ENCODE results near the gene TMEM240. TPM values are rescaled to one million over a fixed set of nuclear protein-coding genes. Genes with fewer than 3 reads are reported as not detected.
A peak's percentile ranks its signal among the peaks of the same experiment; 100 is the strongest.

Gene TMEM240
- total and polyA plus RNA-seq, 9 of the 15 experiments (the other 6 are each of a cell fraction or from before 2014, with no cell fraction given): 0.24 to 2.0 (median 0.69) TPM; not detected in 5

- peaks cover 0 to 12% of the 10 kb centered on the region in 2 experiments; a peak in 2 of 5 replicates for H3K27me3 ChIP-seq (ENCODE audit: control insufficient read depth in 2 of 2, insufficient read depth in 2 of 2, low read length in 2 of 2)
- CTCF ChIA-PET (ENCODE audit: low intra/inter-chr PET ratio): interaction anchor here (0.5 kb wide), 1 partner anchor 506 kb away, joined by 3 read pairs; no protein-coding TSS in a partner anchor
- no peaks in the 10 kb centered on the region for H3K9me1 ChIP-seq (ENCODE audit: control insufficient read depth, insufficient read depth, low read length)
- peak within 1 kb of the TSS; percentile 98 to 99 for H3K9ac ChIP-seq (ENCODE audit: insufficient read depth in 1 of 2, low read depth in 2 of 2, low read length in 2 of 2)
- H4K20me1 ChIP-seq (replicated peaks; ENCODE audit: control insufficient read depth, insufficient read depth, low read length): no peaks in the 10 kb centered on the region
- intact Hi-C loops (cut with micrococcal nuclease): loop anchor here (1.0 to 5.0 kb wide), 2 partner anchors 40 to 82 kb away; partner anchors contain the start of genes CDK11B and MIB2
- under 1% methylated on average over 80 of the region's 87 CpGs for WGBS (ENCODE audit: insufficient coverage, low coverage, missing lambda C conversion rate)
- H3K4me3 ChIP-seq: peak within 1 kb of the TSS; percentile 100
- ATAC-seq: peak; percentile 70
- DNase-seq (ENCODE audit: extremely low read depth in 1 of 4, low spot score in 3 of 4): peak; percentile 93 to 98 (median 94)
- POLR2A ChIA-PET: interaction anchor here (0.7 to 3.4 kb wide), 8 partner anchors 10 to 98 kb away, joined by 3 to 21 read pairs (median 4); partner anchors contain the start of gene MIB2
- TSS peak; percentile 95 for BruUV-seq (replicated peaks)
- peaks cover 55% of the 10 kb centered on the region for H3K79me2 ChIP-seq (ENCODE audit: control insufficient read depth, insufficient read depth, low read length)
- in situ Hi-C loops (cut with MboI): no loop called here
- H3K4me1 ChIP-seq (replicated peaks in 1 of 2; ENCODE audit: control insufficient read depth in 2 of 2, insufficient read depth in 2 of 2, low read length in 2 of 2): peaks cover 15 to 38% of the 10 kb centered on the region in 2 experiments; a peak in 4 of 5 replicates
- peak within 1 kb of the TSS; percentile 95 for H2AFZ ChIP-seq (ENCODE audit: low read depth, low read length)
- peak within 1 kb of the TSS; percentile 99 for H3K27ac ChIP-seq (ENCODE audit: extremely low read depth, low read depth, low read length)
- peak; percentile 78 for FAIRE-seq
- H3K9me3 ChIP-seq (replicated peaks; ENCODE audit: control insufficient read depth, insufficient read depth, low read depth, low read length): no peaks in the 10 kb centered on the region
- peak within 1 kb of the TSS; percentile 85 for H3K4me2 ChIP-seq (ENCODE audit: insufficient read depth, low read length)
- peaks cover 27% of the 10 kb centered on the region for H3K36me3 ChIP-seq (ENCODE audit: control insufficient read depth, insufficient read depth, low read length)
- TF ChIP-seq CC2D1A (IDR thresholded peaks at IDR 0.05) (0 out of 2 replicates have a peak, but pooled peaks have one; percentile 36), RFX1 (IDR thresholded peaks at IDR 0.05) (no peak), ZNF830 (CRISPR knock-in tag; IDR thresholded peaks at IDR 0.05) (peak; percentile 81; the same call in 1 of the 2 replicates), LCOR (CRISPR knock-in tag; IDR thresholded peaks at IDR 0.05) (peak; percentile 72; the same call in 1 of the 2 replicates), KDM5B (IDR thresholded peaks at IDR 0.05; ENCODE audit: insufficient replicate concordance, low read depth, low read length) (peak; percentile 84), E2F6 (IDR thresholded peaks at IDR 0.05; ENCODE audit: borderline replicate concordance in 1 of 2, extremely low read depth in 1 of 2, insufficient read depth in 1 of 2, insufficient read length in 1 of 2, low read depth in 1 of 2, low read length in 1 of 2, poor library complexity in 1 of 2, severe bottlenecking in 1 of 2) (peak in 1 of 2 experiments; percentile 40), MYC (IDR thresholded peaks at IDR 0.05; ENCODE audit: low read depth, low read length) (peak; percentile 86; the same call in 1 of the 2 replicates), MYC (CRISPR knock-in tag; IDR thresholded peaks at IDR 0.05; ENCODE audit: borderline replicate concordance, low read depth) (peak; percentile 69; the same call in 1 of the 2 replicates), C11orf30 (IDR thresholded peaks at IDR 0.05; ENCODE audit: low read depth) (peak; percentile 99), ZBTB17 (CRISPR knock-in tag; IDR thresholded peaks at IDR 0.05) (0 out of 2 replicates have a peak, but pooled peaks have one; percentile 39), ELF4 (CRISPR knock-in tag; IDR thresholded peaks at IDR 0.05) (0 out of 2 replicates have a peak, but pooled peaks have one; percentile 36), ETS1 (conservative IDR thresholded peaks at IDR 0.05; ENCODE audit: control insufficient read depth, low read depth, low read length) (no peak; the same call in none of the 2 replicates), CBFB (CRISPR knock-in tag; IDR thresholded peaks at IDR 0.05) (peak; percentile 83), ZBTB33 (CRISPR knock-in tag; IDR thresholded peaks at IDR 0.05) (0 out of 2 replicates have a peak, but pooled peaks have one; percentile 31), BRD4 (IDR thresholded peaks at IDR 0.05) (0 out of 2 replicates have a peak, but pooled peaks have one; percentile 6), POLR2AphosphoS5 (IDR thresholded peaks at IDR 0.05; ENCODE audit: control insufficient read depth, insufficient read depth, low read depth, low read length) (peak; percentile 91)
Measured at GRCh38 chr1:1574721-1575537, 34.5 kb upstream of the TMEM240 start, which contains the start of gene SSU72. TSS of gene SSU72 (minus strand) at chr1:1574863. CDS start at chr1:1574557, 306 bp downstream.
